Aortic smooth muscle cell (primary cell): ENCODE results near the gene ZSCAN26. TPM values are rescaled to one million over a fixed set of nuclear protein-coding genes. Genes with fewer than 3 reads are reported as not detected.

ENCODE experiments used
- total RNA-seq: library from RNA; depleted of rRNA; stranded (reverse); fragments of >200 nt; gene quantifications from 2 replicates; pipeline ENCODE4 v1.2.3, GENCODE V29; 2014

ZSCAN26 gene
- total RNA-seq: 17.4 and 21.5 TPM in 2 replicates

GRCh38 chr6:28266962-28267694 lies at the start of gene ZSCAN26:
TSS of gene ZSCAN26 (plus strand) at chr6:28267143. CDS start at chr6:28271920, 4,777 bp downstream.

GRCh38 chr6:28225056-28225834 lies 41.7 kb upstream of the ZSCAN26 start, which contains the start of gene ZSCAN9:
TSS of gene ZSCAN9 (plus strand) at chr6:28225275. CDS start at chr6:28227085, 1,810 bp downstream.

GRCh38 chr6:28252009-28252975 lies 14.7 kb upstream of the ZSCAN26 start, which contains the start of gene ZKSCAN4:
TSS of gene ZKSCAN4 (minus strand) at chr6:28252269. CDS start at chr6:28251980, 289 bp downstream.

GRCh38 chr6:28258877-28259777 lies 7.8 kb upstream of the ZSCAN26 start, which contains the start of gene NKAPL:
TSS of gene NKAPL (plus strand) at chr6:28259297. CDS start at chr6:28259372, 75 bp downstream.

GRCh38 chr6:28281288-28282064 lies 14.5 kb downstream of the ZSCAN26 start, which contains the start of gene PGBD1:
TSS of gene PGBD1 (plus strand) at chr6:28281572. CDS start at chr6:28283814, 2,242 bp downstream.

Other genes starting within 250 kb of the ZSCAN26 start
- gene ZNF165, start 186.6 kb upstream of the ZSCAN26 start, total RNA-seq: 0.26 and 0.44 TPM in 2 replicates
- gene ZSCAN16, start 142.5 kb upstream of the ZSCAN26 start, total RNA-seq: 3.5 and 4.1 TPM in 2 replicates
- gene ZKSCAN8, start 125.3 kb upstream of the ZSCAN26 start, total RNA-seq: 11.2 and 14.3 TPM in 2 replicates
- gene ZSCAN9, start 41.9 kb upstream of the ZSCAN26 start, total RNA-seq: 8.1 and 10.3 TPM in 2 replicates
- gene ZKSCAN4, start 14.9 kb upstream of the ZSCAN26 start, total RNA-seq: 4.8 and 5.7 TPM in 2 replicates
- 1.9 and 2.4 TPM in 2 replicates for gene NKAPL, start 7.8 kb upstream of the ZSCAN26 start, total RNA-seq
- 4.1 and 5.0 TPM in 2 replicates for gene PGBD1, start 14.4 kb downstream of the ZSCAN26 start, total RNA-seq
- 4.2 and 8.0 TPM in 2 replicates for gene ZSCAN31, start 69.0 kb downstream of the ZSCAN26 start, total RNA-seq
- 2.9 and 4.7 TPM in 2 replicates for gene ZKSCAN3, start 82.8 kb downstream of the ZSCAN26 start, total RNA-seq
- 6.6 and 6.7 TPM in 2 replicates for gene ZSCAN12, start 132.6 kb downstream of the ZSCAN26 start, total RNA-seq
- gene ZSCAN23, start 176.3 kb downstream of the ZSCAN26 start, total RNA-seq: 3.2 and 3.4 TPM in 2 replicates
- gene GPX6, start 248.7 kb downstream of the ZSCAN26 start, total RNA-seq: not detected in 2 replicates